HUES6 (cell line): Measurements from ENCODE around the gene NPR2.

ENCODE experiments used
- H3K27ac ChIP-seq: 2 replicates; pipeline ENCODE4 v1.7.0; 2013; ENCODE audit warnings: low read depth, mild to moderate bottlenecking, low read length, inconsistent platforms
- H3K27me3 ChIP-seq: 2 replicates; pipeline ENCODE4 v1.6.1; 2013; ENCODE audit warnings: low read length; ENCODE audit not compliant: control insufficient read depth, insufficient read depth
- H3K36me3 ChIP-seq: 2 replicates; pipeline ENCODE4 v1.6.1; 2013; ENCODE audit warnings: low read length; ENCODE audit not compliant: control insufficient read depth, insufficient read depth
- H3K4me1 ChIP-seq: 2 replicates; pipeline ENCODE4 v1.6.1; 2013; ENCODE audit warnings: low read length; ENCODE audit not compliant: control insufficient read depth, insufficient read depth
- H3K4me3 ChIP-seq: 2 replicates; pipeline ENCODE4 v1.5.1; 2013; ENCODE audit warnings: low read depth, low read length
- H3K9ac ChIP-seq: one replicate; pipeline ENCODE4 v1.6.1; 2013; ENCODE audit warnings: mild to moderate bottlenecking, low read length
- H3K9me3 ChIP-seq: 2 replicates; pipeline ENCODE4 v1.6.1; 2013; ENCODE audit warnings: low read depth, low read length; ENCODE audit not compliant: control insufficient read depth, insufficient read depth

The NPR2 gene

GRCh38 chr9:35763803-35764202 lies 27.6 kb upstream of the NPR2 start:
- Histone ChIP-seq H3K9me3 (no peaks in the 10 kb centered on the region), H3K4me1 (no peaks in the 10 kb centered on the region), H3K27ac (no peak overlapping the region), H3K36me3 (peaks cover 4% of the 10 kb centered on the region; the same call in 1 of the 2 replicates), H3K27me3 (no peaks in the 10 kb centered on the region), H3K4me3 (no peak overlapping the region), H3K9ac (no peak overlapping the region)

GRCh38 chr9:35766997-35767396 lies 24.4 kb upstream of the NPR2 start:
- H3K27ac ChIP-seq, result no peak overlapping the region
- H3K4me1 ChIP-seq, result no peaks in the 10 kb centered on the region
- H3K36me3 ChIP-seq, result no peaks in the 10 kb centered on the region
- H3K9me3 ChIP-seq, result no peaks in the 10 kb centered on the region
- no peaks in the 10 kb centered on the region for H3K27me3 ChIP-seq
- H3K4me3 ChIP-seq, result no peak overlapping the region
- no peak overlapping the region for H3K9ac ChIP-seq

GRCh38 chr9:35767458-35767857 lies 23.9 kb upstream of the NPR2 start:
- H3K9ac ChIP-seq, result no peak overlapping the region
- no peak overlapping the region for H3K27ac ChIP-seq
- H3K9me3 ChIP-seq, result no peaks in the 10 kb centered on the region
- no peaks in the 10 kb centered on the region for H3K27me3 ChIP-seq
- no peaks in the 10 kb centered on the region for H3K36me3 ChIP-seq
- H3K4me1 ChIP-seq, result no peaks in the 10 kb centered on the region
- no peak overlapping the region for H3K4me3 ChIP-seq

GRCh38 chr9:35769763-35770162 lies 21.6 kb upstream of the NPR2 start:
- peaks cover under 1% of the 10 kb centered on the region; the same call in 1 of the 2 replicates for H3K4me1 ChIP-seq
- H3K36me3 ChIP-seq, result no peaks in the 10 kb centered on the region

GRCh38 chr9:35771075-35771433 lies 20.3 kb upstream of the NPR2 start:
- H3K36me3 ChIP-seq, result no peaks in the 10 kb centered on the region
- no peaks in the 10 kb centered on the region for H3K27me3 ChIP-seq
- no peak overlapping the region for H3K9ac ChIP-seq
- no peaks in the 10 kb centered on the region for H3K9me3 ChIP-seq
- H3K27ac ChIP-seq, result no peak overlapping the region
- peaks cover 13% of the 10 kb centered on the region for H3K4me1 ChIP-seq
- H3K4me3 ChIP-seq, result no peak overlapping the region

More at GRCh38 chr9:35769763-35770162, 21.6 kb upstream of the NPR2 start:
- H3K4me3 ChIP-seq, result no peak overlapping the region
- H3K27ac ChIP-seq, result no peak overlapping the region
- H3K9ac ChIP-seq, result no peak overlapping the region
- H3K9me3 ChIP-seq, result no peaks in the 10 kb centered on the region
- H3K27me3 ChIP-seq, result no peaks in the 10 kb centered on the region

- no peak overlapping the region for H3K27ac ChIP-seq
- no peaks in the 10 kb centered on the region for H3K9me3 ChIP-seq
- no peak overlapping the region for H3K9ac ChIP-seq
- peaks cover 15% of the 10 kb centered on the region for H3K4me1 ChIP-seq
- no peaks in the 10 kb centered on the region for H3K36me3 ChIP-seq
- no peak overlapping the region for H3K4me3 ChIP-seq
- no peaks in the 10 kb centered on the region for H3K27me3 ChIP-seq
Measured at GRCh38 chr9:35771534-35771933, 19.9 kb upstream of the NPR2 start.

- Histone ChIP-seq H3K4me3 (no peak overlapping the region), H3K9ac (no peak overlapping the region), H3K4me1 (peaks cover 15% of the 10 kb centered on the region), H3K36me3 (no peaks in the 10 kb centered on the region), H3K9me3 (no peaks in the 10 kb centered on the region), H3K27me3 (no peaks in the 10 kb centered on the region), H3K27ac (no peak overlapping the region)
Measured at GRCh38 chr9:35771943-35772342, 19.4 kb upstream of the NPR2 start.

- Histone ChIP-seq H3K4me3 (no peak overlapping the region), H3K4me1 (peaks cover 15% of the 10 kb centered on the region), H3K27ac (no peak overlapping the region), H3K36me3 (no peaks in the 10 kb centered on the region), H3K9me3 (no peaks in the 10 kb centered on the region), H3K27me3 (no peaks in the 10 kb centered on the region), H3K9ac (no peak overlapping the region)
Measured at GRCh38 chr9:35774907-35775635, 16.3 kb upstream of the NPR2 start.

GRCh38 chr9:35776018-35776417 lies 15.4 kb upstream of the NPR2 start:
- Histone ChIP-seq H3K9ac (no peak overlapping the region), H3K9me3 (no peaks in the 10 kb centered on the region), H3K36me3 (no peaks in the 10 kb centered on the region), H3K27me3 (no peaks in the 10 kb centered on the region), H3K4me3 (no peak overlapping the region), H3K4me1 (peaks cover 15% of the 10 kb centered on the region), H3K27ac (no peak overlapping the region)

- Histone ChIP-seq H3K4me3 (no peak overlapping the region), H3K36me3 (no peaks in the 10 kb centered on the region), H3K27ac (no peak overlapping the region), H3K9ac (no peak overlapping the region), H3K27me3 (no peaks in the 10 kb centered on the region), H3K9me3 (no peaks in the 10 kb centered on the region), H3K4me1 (peaks cover 15% of the 10 kb centered on the region)
Measured at GRCh38 chr9:35778496-35778895, 12.9 kb upstream of the NPR2 start.

- Histone ChIP-seq H3K36me3 (no peaks in the 10 kb centered on the region), H3K27ac (no peak overlapping the region), H3K9me3 (no peaks in the 10 kb centered on the region), H3K9ac (no peak overlapping the region), H3K4me3 (no peak overlapping the region), H3K4me1 (peaks cover 2% of the 10 kb centered on the region; the same call in 1 of the 2 replicates), H3K27me3 (no peaks in the 10 kb centered on the region)
Measured at GRCh38 chr9:35781066-35781465, 10.3 kb upstream of the NPR2 start.
